ENCODE measurements around the gene SLC25A53. TPM values are rescaled to one million over a fixed set of nuclear protein-coding genes. Genes with fewer than 3 reads are reported as not detected.

Gene SLC25A53
- polyA plus RNA-seq, 3 donors = 5.9 to 9.6 (median 7.6) TPM

- Mint-ChIP-seq H3K4me3 (no peak overlapping the region), H3K4me1 (no peaks in the 10 kb centered on the region), H3K36me3 (peaks cover 25 to 30% of the 10 kb centered on the region in 2 donors), H3K27ac (no peak overlapping the region), H3K27me3 (ENCODE audit: low read depth in 3 of 3) (peaks cover 0 to 3% (median 0%) of the 10 kb centered on the region in 3 donors), H3K9me3 (no peaks in the 10 kb centered on the region)
- no peak overlapping the region for H2AFZ ChIP-seq (ENCODE audit: insufficient read depth, low read depth, low read length, poor library complexity, severe bottlenecking)
- no peaks in the 10 kb centered on the region for H3K9me3 ChIP-seq (replicated peaks in 1 of 2; ENCODE audit: control insufficient read depth in 1 of 2, insufficient read depth in 1 of 2, low read length in 2 of 2)
- H3K4me3 ChIP-seq (replicated peaks in 1 of 3; ENCODE audit: low read depth in 2 of 3, low read length in 3 of 3) = no peak overlapping the region
- no CpG with 5 or more reads among the region's 1 CpG for WGBS (ENCODE audit: insufficient coverage)
- no peaks in the 10 kb centered on the region for H3K4me1 ChIP-seq (ENCODE audit: control insufficient read depth in 1 of 2, insufficient read depth in 2 of 2, low read length in 2 of 2)
- H3K4me2 ChIP-seq (replicated peaks; ENCODE audit: extremely low read depth, low read length, poor library complexity, severe bottlenecking) = no peak overlapping the region
- no peaks in the 10 kb centered on the region for H3K79me2 ChIP-seq (ENCODE audit: insufficient read depth, low read length)
- H4K20me1 ChIP-seq (ENCODE audit: insufficient read depth, low read length) = no peaks in the 10 kb centered on the region
- H3K27ac ChIP-seq (ENCODE audit: low read depth in 1 of 2, low read length in 2 of 2) = no peak overlapping the region
- DNase-seq = no peak
- intact Hi-C loops (cut with micrococcal nuclease) = no loop called here
- H3K9ac ChIP-seq (ENCODE audit: insufficient read depth, low read length, poor library complexity, severe bottlenecking) = no peak overlapping the region
- no peaks in the 10 kb centered on the region for H3K27me3 ChIP-seq (ENCODE audit: control insufficient read depth in 2 of 2, insufficient read depth in 2 of 2, low read length in 2 of 2)
- TF ChIP-seq CTCF (IDR thresholded peaks at IDR 0.05) = no peak
- H3K36me3 ChIP-seq (replicated peaks in 1 of 2; ENCODE audit: control insufficient read depth in 1 of 2, insufficient read depth in 2 of 2, low read length in 2 of 2) = peaks cover 20 to 37% of the 10 kb centered on the region in 2 donors
Measured at GRCh38 chrX:104195013-104195412, 38.2 kb upstream of the SLC25A53 start.

GRCh38 chrX:104193485-104193884 is 36.7 kb upstream of the SLC25A53 start:
- intact Hi-C loops (cut with micrococcal nuclease) = no loop called here
- no CpG with 5 or more reads among the region's 2 CpGs for whole genome bisulfite sequencing (ENCODE audit: insufficient coverage)

More at GRCh38 chrX:104193485-104193884, 36.7 kb upstream of the SLC25A53 start:
- H3K27ac Mint-ChIP-seq = no peak overlapping the region
- H3K4me3 Mint-ChIP-seq = no peak overlapping the region
- no peaks in the 10 kb centered on the region for H3K4me1 Mint-ChIP-seq
- no peak for DNase-seq
- Histone ChIP-seq H3K4me3 (replicated peaks in 1 of 3; ENCODE audit: low read depth in 2 of 3, low read length in 3 of 3) (no peak overlapping the region), H4K20me1 (ENCODE audit: insufficient read depth, low read length) (no peaks in the 10 kb centered on the region), H3K27ac (ENCODE audit: low read depth in 1 of 2, low read length in 2 of 2) (no peak overlapping the region), H3K27me3 (ENCODE audit: control insufficient read depth in 2 of 2, insufficient read depth in 2 of 2, low read length in 2 of 2) (no peaks in the 10 kb centered on the region), H3K79me2 (ENCODE audit: insufficient read depth, low read length) (no peaks in the 10 kb centered on the region), H3K9ac (ENCODE audit: insufficient read depth, low read length, poor library complexity, severe bottlenecking) (no peak overlapping the region), H3K4me2 (replicated peaks; ENCODE audit: extremely low read depth, low read length, poor library complexity, severe bottlenecking) (no peak overlapping the region), H2AFZ (ENCODE audit: insufficient read depth, low read depth, low read length, poor library complexity, severe bottlenecking) (no peak overlapping the region), H3K4me1 (ENCODE audit: control insufficient read depth in 1 of 2, insufficient read depth in 2 of 2, low read length in 2 of 2) (no peaks in the 10 kb centered on the region), H3K9me3 (replicated peaks in 1 of 2; ENCODE audit: control insufficient read depth in 1 of 2, insufficient read depth in 1 of 2, low read length in 2 of 2) (no peaks in the 10 kb centered on the region), H3K36me3 (replicated peaks in 1 of 2; ENCODE audit: control insufficient read depth in 1 of 2, insufficient read depth in 2 of 2, low read length in 2 of 2) (peaks cover 32 to 52% of the 10 kb centered on the region in 2 donors)
- TF ChIP-seq CTCF (IDR thresholded peaks at IDR 0.05) = no peak
- H3K36me3 Mint-ChIP-seq = peaks cover 40 to 41% of the 10 kb centered on the region in 2 donors
- H3K9me3 Mint-ChIP-seq = no peaks in the 10 kb centered on the region
- H3K27me3 Mint-ChIP-seq (ENCODE audit: low read depth in 3 of 3) = peaks cover 0 to 2% (median 0%) of the 10 kb centered on the region in 3 donors
